NCI-H2171 (cell line): ENCODE measurements around the gene EXOC3.

Experiments
- DNase-seq: peaks from one replicate; lab custom pipeline; 2025; lab: John Stamatoyannopoulos, UW

The EXOC3 gene

DNA sequence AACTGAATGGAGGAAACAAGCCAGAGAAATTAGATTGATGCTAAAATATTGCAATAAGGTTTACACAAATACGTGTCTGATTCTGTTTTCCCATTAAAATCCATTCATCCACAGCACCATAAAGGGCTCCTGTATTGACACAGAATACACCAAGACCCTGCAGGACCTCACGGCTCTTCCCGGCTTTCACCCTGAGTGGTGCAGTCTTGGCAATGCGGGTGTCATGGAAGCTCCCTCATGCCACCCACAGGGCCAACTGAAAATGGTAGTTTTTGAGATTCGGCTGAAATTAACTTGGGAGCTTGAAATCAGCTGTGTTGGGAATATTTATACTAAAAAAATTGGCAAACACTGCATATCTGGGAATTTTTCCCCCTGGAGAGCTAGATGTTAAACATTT is 17.3 kb upstream of the EXOC3 start:
- peak; percentile 34 for DNase-seq

DNA sequence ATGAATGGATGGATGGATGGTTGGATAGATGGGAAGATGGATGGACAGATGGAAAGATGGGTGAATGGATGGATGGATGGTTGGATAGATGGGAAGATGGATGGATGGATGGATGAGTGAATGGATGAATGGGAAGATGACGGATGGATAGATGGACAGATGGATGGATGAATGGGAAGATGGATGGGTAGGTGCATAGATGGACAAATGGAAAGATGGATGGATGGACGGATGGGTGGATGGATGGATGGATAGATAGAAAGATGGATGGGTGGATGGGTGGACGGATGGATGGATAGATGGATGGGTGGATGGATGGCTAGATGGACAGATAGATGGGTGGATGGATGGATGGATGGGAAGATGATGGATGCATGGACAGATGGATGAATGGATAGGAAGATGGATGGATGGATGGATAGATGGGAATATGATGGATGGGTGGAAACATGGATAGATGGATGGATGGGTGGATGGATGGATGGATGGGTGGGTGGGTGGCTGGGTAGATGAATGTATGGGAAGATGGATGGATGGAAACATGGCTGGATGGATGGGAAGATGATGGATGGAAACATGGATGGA is 16.5 kb upstream of the EXOC3 start:
- no peak for DNase-seq

DNA sequence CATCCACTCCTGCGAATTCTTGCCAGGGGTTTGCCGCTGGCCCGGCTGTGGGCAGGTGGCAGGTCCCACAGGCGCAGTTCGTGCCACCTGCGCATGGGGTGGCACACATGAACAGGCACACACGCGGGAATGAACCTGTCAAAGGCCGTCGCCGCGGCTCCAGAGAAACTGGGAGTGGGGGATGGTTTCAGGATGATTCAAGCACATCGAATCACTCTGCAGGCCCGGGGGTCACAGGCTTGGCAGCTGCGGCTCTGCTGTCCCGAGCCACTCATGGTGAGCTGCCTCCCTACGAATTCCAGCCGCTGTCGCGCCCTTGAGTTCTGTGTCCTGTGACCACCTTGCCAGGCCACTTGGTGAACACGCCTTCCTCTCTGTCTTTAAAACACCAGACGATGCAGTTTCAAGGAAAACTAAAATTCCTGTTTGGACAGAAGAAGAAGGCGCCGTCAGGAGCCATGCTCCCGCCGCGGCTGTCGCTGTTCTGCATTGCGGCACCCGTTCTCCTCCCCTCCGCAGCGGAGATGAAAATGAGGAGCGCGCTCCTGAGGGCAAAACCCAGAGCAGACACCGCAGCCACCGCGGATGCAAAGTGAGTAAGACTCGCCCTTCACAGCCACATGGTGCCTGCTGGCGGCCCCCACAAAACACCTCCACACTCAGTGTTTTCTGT is 15.4 kb upstream of the EXOC3 start:
- no peak for DNase-seq

- DNase-seq: no peak
These were observed 14.8 kb upstream of the EXOC3 start for GRCh38 chr5:428219-428618.

DNA sequence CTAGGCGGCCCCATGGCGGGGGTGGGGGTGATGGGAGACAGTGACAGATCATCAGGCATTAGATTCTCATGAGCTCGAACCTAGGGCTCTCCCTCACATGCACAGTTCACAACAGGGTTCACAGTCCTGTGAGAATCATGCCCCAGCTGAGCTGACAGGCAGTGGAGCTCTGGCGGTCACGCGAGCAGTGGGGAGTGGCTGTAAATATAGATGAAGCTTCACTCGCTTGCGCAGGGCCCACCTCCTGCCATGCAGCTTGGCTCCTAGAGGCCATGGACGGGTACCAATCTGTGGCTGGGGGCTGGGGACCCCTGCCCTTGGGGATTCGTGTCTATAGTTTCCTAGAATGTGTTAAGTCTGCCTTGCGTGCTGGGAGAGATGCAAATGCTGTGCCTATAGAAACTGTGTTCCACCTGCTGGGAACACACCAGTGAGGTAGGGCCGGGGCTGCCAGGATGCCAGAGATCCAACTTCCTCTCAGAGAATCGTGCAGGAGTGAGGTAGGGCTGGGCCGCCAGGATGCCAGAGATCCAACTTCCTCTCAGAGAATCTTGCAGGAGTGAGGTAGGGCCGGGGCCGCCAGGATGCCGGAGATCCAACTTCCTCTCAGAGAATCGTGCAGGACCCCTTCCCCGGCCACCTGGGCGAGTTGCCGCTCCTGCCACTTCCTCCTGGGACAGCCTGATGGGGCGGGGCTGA is 14.1 kb upstream of the EXOC3 start:
- no peak for DNase-seq

DNA sequence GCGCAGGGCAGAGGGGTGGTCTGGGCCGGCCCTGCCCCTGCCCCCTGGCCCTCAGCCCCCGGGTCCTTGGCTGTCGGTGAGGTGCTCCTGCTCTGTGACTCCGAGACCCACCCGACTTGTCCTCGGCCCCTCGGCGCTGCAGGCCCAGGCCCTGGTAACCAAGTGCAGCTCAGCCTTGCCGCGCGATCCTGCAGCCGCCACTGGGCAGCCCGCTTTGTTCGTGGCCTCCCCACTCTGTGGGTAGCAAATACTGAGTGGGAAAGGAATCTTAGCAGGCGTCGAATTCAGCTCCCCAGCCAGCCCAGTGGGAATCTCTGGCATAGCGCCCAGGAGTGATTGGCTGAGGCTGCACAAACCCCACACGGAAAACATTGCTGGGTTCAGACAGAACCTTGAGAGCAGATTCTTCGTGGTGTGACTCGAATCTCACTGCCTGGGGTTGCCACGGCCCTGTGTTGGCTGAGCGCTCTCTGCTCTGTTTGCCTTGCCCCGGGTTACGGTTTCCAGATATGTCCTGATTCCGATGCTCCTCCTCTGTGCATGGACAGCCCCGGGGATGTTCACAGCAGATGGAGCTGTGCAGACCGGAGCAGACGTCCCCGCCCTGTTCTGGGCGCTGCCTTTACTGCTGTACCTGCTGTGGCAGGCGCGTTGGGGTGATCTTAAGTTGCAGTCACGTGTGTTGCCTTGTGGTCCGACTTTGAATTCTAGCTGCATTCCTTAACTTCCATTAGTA is 13.4 kb upstream of the EXOC3 start:
- DNase-seq: peak; percentile 63

GRCh38 chr5:430214-430925 is 12.6 kb upstream of the EXOC3 start:
- no peak for DNase-seq

- peak; percentile 42 for DNase-seq
These were observed 11.8 kb upstream of the EXOC3 start for GRCh38 chr5:431001-431710.

- DNase-seq: no peak
These were observed 11.3 kb upstream of the EXOC3 start for GRCh38 chr5:431711-432050.

DNA sequence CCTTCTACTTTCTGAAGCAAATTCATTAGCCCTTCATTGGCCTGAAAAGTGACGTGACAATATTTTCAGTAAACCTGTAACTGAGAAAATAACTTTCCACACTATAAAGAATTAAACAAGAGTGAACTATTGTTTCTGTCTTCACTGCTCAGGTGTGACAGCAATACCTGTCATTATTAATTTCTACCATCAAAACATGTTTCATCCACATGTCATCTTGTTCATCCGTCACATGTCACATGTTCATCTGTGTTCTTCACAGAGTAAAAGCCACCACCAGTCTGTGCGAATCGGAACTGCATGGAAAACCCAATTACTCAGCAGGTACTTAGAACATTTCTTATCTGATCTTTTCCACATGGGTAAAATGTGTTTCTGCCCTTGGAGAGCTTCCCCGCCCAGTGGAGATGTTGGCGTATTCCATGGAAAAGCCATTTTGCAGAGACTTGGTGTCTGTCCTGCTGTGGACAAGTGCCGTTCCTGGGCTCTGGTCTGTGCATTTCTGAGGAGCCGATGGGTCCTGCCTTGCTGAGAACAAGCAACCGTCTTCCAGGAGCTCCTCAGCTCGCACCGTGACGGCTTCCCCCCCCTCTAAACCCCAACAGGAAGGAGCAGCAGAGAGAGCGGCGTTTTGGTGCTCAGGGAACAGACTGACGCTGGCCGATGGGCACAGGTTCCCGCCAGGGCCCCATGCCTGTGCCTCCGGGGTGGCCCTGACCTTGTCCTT is 10.6 kb upstream of the EXOC3 start:
- DNase-seq: no peak

GRCh38 chr5:432928-433791 is 9.8 kb upstream of the EXOC3 start:
- DNase-seq: no peak

DNA sequence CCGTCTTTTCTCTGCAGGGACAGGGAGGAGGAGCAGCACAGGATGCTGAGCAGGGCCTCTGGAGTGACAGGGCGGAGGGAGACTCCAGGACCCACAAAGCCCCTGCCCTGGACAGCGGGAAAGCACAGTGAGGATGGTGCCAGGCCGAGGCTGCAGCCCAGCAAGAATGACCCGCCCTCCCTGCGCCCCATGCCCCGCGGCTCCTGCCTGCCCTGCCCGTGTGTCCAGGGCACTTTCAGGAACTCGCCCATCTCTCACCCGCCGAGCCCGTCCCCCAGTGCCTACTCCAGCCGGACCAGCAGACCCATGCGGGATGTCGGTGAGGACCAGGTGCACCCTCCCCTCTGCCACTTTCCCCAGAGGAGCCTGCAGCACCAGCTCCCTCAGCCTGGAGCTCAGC is 9.1 kb upstream of the EXOC3 start:
- no peak for DNase-seq

DNA sequence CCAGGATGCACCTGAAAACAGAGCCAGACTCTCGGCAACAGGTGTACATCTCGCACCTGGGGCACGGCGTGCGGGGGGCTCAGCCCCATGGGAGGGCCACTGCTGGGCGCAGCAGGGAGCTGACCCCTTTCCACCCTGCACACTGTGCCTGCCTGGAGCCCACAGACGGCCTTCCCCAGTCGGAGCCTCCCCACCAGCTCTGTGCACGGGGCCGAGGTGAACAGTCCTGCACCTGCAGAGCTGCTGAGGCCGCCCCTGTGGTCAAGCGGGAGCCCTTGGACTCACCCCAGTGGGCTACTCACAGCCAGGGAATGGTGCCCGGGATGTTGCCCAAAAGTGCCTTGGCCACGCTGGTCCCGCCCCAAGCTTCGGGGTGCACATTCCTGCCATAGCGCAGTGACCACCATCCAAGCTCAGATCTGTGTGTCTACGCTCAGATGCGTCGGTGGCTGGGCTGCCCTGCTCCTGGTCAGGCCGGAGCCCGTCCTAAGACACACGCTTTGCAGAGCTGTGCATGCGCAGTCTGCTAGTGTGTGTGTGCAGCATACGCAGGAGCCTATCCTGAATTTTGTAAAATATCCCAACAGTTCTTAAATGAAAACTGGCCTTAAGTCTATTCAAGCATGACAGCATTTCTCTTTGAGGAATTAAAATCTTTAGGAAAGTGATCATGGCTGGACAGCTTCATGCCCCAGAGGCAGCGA is 8.4 kb upstream of the EXOC3 start:
- no peak for DNase-seq

DNA sequence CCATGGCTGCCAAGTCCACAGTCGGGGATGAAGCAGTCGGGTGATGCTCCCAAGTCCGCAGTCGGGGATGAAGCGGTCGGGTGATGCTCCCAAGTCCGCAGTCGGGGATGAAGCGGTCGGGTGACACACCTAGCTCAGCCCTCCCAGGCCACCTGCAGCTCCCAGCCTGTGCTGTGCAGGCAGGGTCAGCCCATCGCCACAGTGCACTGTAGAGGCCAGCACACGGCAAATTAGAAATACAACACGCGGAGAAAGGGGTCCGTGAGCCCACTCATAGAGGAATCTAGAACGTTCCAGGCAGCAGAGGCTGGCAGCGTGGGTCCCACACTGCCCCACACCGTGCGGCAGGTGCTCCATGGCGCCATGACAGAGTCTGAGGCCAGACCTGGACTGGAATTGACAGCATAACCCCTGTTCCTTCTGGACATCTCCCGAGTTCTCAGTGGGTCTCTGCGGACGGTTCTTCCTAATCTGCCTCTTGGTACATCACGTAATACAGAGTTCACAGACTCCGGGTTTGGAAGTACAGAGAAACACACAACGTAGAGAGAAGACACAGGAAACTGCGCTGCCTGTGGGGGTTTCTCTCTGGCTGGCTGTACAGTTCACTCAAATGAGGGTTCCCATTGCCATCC is 7.7 kb upstream of the EXOC3 start:
- no peak for DNase-seq

DNA sequence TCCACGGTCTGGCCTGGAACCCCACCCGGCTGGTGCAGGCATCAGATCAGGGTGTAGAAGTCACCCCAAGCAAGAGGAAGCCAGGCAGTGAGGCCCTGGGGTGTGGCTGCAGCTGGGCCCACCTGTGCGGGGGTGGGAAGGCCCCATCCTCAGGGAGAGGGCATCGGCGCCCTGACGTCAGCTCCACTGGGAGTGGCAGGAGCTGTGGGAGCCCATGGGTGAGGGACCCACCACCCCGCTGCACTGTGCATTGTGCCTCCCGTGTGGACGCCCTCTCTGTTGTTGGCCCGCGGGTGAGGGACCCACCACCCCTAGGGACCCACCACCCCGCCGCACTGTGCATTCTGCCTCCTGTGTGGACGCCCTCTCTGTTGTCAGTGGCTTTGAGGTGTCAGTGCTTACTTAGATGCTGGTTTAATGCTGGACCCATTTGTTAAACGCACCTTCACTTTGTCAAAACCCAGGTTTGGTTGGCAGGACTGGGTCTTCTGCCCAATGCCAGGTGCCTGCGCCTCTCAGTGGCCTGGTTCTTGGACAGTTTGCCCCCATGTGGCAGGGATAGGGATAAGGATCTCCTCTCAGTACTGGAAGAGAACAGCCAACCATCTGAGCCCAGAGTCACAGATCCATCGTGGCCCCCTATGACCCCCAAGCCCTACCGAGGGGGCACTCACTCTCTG is 6.9 kb upstream of the EXOC3 start:
- no peak for DNase-seq

DNA sequence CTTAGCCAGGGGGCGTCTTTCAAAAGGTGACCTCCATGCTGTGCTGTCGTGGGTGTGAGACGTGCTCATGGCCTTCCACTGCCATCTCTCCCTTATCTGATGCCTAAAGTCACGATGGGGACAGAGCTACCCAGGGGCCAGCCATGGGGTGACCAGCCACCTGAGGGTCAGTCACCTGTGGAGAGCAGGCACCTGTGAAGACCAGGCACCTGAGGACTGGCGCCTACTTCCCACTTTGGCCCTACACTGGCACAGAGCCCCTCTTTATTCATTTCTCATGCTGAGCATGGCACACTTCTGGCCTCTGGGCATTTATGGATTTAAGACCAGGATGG is 6.4 kb upstream of the EXOC3 start:
- DNase-seq: no peak

DNA sequence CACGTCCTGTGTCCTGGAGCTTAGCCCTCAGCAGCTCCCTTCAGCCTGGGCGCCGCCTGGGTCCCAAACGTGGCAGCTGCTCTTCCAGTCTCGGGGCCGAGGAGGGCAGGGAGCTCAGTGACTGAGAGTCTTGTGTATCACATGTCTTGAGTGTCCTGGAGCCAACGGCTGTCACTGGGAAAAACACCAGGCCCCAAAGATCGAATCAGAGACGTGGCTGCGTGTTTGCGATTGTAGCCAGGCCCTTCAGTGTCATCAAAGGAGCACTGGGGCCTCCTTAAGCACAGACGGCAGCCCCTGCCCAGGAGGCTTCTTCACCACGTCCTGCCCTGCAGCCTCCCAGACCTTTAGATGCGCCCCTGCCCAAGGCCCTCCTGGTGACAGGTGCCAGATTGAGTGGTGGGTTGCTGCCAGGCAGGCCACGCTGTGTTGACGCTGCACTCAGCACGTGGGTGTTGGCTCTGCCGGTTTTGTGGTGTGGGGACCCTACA is 5.7 kb upstream of the EXOC3 start:
- no peak for DNase-seq

DNA sequence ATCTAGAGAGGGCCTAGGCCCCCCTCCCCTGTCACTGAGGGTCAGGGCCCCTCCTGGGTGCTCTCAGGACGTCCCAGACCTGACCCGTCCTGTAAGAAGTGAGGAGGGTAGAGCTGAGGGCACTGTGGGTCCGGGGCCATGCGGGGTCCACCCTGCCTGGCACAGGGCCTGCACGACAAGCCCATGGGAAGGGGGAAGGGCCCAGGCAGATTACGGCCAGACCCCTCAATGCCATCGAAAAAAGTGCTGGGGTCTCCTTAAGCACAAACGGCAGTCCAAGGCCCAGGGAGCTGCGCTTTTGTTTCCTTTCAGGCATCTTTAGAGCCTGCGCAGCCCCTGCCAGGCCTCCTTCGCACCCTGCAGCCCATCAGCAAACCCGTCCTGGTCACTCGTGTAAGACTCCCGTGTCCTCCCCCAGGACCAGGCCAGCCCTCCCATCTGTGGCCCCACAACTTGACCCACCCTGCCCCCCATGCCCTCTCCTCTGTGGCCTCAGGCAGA is 4.4 kb upstream of the EXOC3 start:
- DNase-seq: no peak
